DMS53 (cell line): ENCODE results near the gene SIGLEC9.
"Not testable (repeated sequence)": the region's sequence is repeated elsewhere in the genome, so short reads cannot be mapped to it uniquely, and the experiment has no call there.

Experiments used
- DNase-seq: peaks from one replicate; lab custom pipeline; 2025; lab: John Stamatoyannopoulos, UW

SIGLEC9 gene

GRCh38 chr19:51123802-51124201, 904 bp upstream of the SIGLEC9 start:
- DNase-seq = no peak

- DNase-seq = no peak
Observed at GRCh38 chr19:51124216-51124615, 490 bp upstream of the SIGLEC9 start.

GRCh38 chr19:51125421-51126075, 842 bp downstream of the SIGLEC9 start:
- DNase-seq = no peak

GRCh38 chr19:51127032-51127431, 2.3 kb downstream of the SIGLEC9 start:
- no peak for DNase-seq

- DNase-seq = no peak
Observed at GRCh38 chr19:51127755-51128154, 3.0 kb downstream of the SIGLEC9 start.

GRCh38 chr19:51128227-51128626, 3.5 kb downstream of the SIGLEC9 start:
- no peak for DNase-seq

GRCh38 chr19:51129716-51130115, 5.0 kb downstream of the SIGLEC9 start:
- DNase-seq = no peak

- peak; percentile 18 for DNase-seq
Observed at GRCh38 chr19:51131780-51132680, 7.3 kb downstream of the SIGLEC9 start.

GRCh38 chr19:51135004-51135403, 10.3 kb downstream of the SIGLEC9 start:
- DNase-seq = no peak

GRCh38 chr19:51135986-51136762, 11.5 kb downstream of the SIGLEC9 start:
- no peak for DNase-seq

- DNase-seq = no peak
Observed at GRCh38 chr19:51136851-51137551, 12.3 kb downstream of the SIGLEC9 start.

GRCh38 chr19:51137792-51138425, 13.2 kb downstream of the SIGLEC9 start:
- DNase-seq = no peak

- no peak for DNase-seq
Observed at GRCh38 chr19:51138549-51138979, 13.9 kb downstream of the SIGLEC9 start.

- no peak for DNase-seq
Observed at GRCh38 chr19:51139299-51140014, 14.8 kb downstream of the SIGLEC9 start.

- DNase-seq = no peak
Observed at GRCh38 chr19:51140441-51140840, 15.7 kb downstream of the SIGLEC9 start.

GRCh38 chr19:51141181-51141580, 16.5 kb downstream of the SIGLEC9 start:
- no peak for DNase-seq

GRCh38 chr19:51142119-51142518, 17.4 kb downstream of the SIGLEC9 start, which contains the start of gene SIGLEC7:
SIGLEC7 (plus strand) TSS chr19:51142301; CDS start chr19:51142370, 69 bp downstream.
- no peak for DNase-seq

- not testable (repeated sequence) for DNase-seq
Observed at GRCh38 chr19:51142809-51143475, 18.2 kb downstream of the SIGLEC9 start.

GRCh38 chr19:51143486-51143885, 18.8 kb downstream of the SIGLEC9 start:
- no peak for DNase-seq

GRCh38 chr19:51144482-51145045, 19.9 kb downstream of the SIGLEC9 start:
- DNase-seq = no peak
